Measurements from ENCODE around the gene HIKESHI. TPM values are rescaled to one million over a fixed set of nuclear protein-coding genes. Genes with fewer than 3 reads are reported as not detected.
A peak's percentile ranks its signal among the peaks of the same experiment; 100 is the strongest.

Gene HIKESHI, protein sequence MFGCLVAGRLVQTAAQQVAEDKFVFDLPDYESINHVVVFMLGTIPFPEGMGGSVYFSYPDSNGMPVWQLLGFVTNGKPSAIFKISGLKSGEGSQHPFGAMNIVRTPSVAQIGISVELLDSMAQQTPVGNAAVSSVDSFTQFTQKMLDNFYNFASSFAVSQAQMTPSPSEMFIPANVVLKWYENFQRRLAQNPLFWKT
- total RNA-seq (2016; rRNA removed; fragmentation: Illumina TruSeq; extraction: Trizol) (67.8 and 75.2 TPM in 2 replicates), polyA plus RNA-seq (2011; rRNA removed) (66.6 and 74.8 TPM in 2 replicates), polyA minus RNA-seq (2011; rRNA and poly(A)+ RNA removed; ENCODE audit: low replicate concordance) (26.6 and 64.0 TPM in 2 replicates), Bru-seq, nascent RNA (percentile 60 among the genes with signal in this experiment), BruChase-seq, experiment 1, labeled RNA remaining after a 6-hour chase (percentile 52 among the genes with signal in this experiment), BruChase-seq, experiment 2, labeled RNA remaining after a 2-hour chase (percentile 56 among the genes with signal in this experiment)
- total RNA-seq (2016; cell fraction: cytosol; rRNA removed; fragmentation: Illumina TruSeq; extraction: Trizol; ENCODE audit: low read depth) = 83.1 and 102 TPM in 2 replicates
- total RNA-seq (2016; cell fraction: insoluble cytoplasmic fraction; rRNA removed; fragmentation: Illumina TruSeq; extraction: Trizol) = 71.7 and 75.9 TPM in 2 replicates
- total RNA-seq (2016; cell fraction: membrane; rRNA removed; fragmentation: Illumina TruSeq; extraction: Trizol) = 106 TPM in 2 replicates
- total RNA-seq (2016; cell fraction: nucleus; rRNA removed; fragmentation: Illumina TruSeq; extraction: Trizol) = 29.7 and 37.3 TPM in 2 replicates
- 27.3 and 35.6 TPM in 2 replicates for polyA plus RNA-seq (2011; cell fraction: cytosol; rRNA removed)
- 47.3 and 48.8 TPM in 2 replicates for polyA plus RNA-seq (2011; cell fraction: nucleus; rRNA removed)
- polyA plus RNA-seq (2012) = 30.1 and 37.1 TPM in 2 replicates
- 86.5 and 101 TPM in 2 replicates for polyA plus RNA-seq (2016; cell fraction: cytosol; fragmentation: Illumina TruSeq; extraction: Trizol; ENCODE audit: low read depth)
- 54.2 and 61.6 TPM in 2 replicates for polyA plus RNA-seq (2016; cell fraction: insoluble cytoplasmic fraction; fragmentation: Illumina TruSeq; extraction: Trizol; ENCODE audit: low read depth)
- polyA plus RNA-seq (2016; cell fraction: membrane; fragmentation: Illumina TruSeq; extraction: Trizol; ENCODE audit: low read depth) = 78.5 and 91.4 TPM in 2 replicates
- polyA plus RNA-seq (2016; cell fraction: nucleus; fragmentation: Illumina TruSeq; extraction: Trizol; ENCODE audit: insufficient read depth, low read depth) = 57.9 and 58.2 TPM in 2 replicates
- 10.0 and 12.8 TPM in 2 replicates for polyA minus RNA-seq (2011; cell fraction: cytosol; rRNA and poly(A)+ RNA removed)
- polyA minus RNA-seq (2011; cell fraction: nucleus; rRNA and poly(A)+ RNA removed) = 19.8 and 24.1 TPM in 2 replicates
- long read RNA-seq, experiment 1, transcript HIKESHI-201 (5 exons, 1,113 nt) = major isoform, 49 of 56 reads
- long read RNA-seq, experiment 1, partial matches to known transcripts = 0 of 56 reads
- long read RNA-seq, experiment 1, other reads (novel, unspliced or antisense) = 6 of 56 reads
- long read RNA-seq, experiment 2, transcript HIKESHI-201 (5 exons, 1,113 nt) = major isoform, 58 of 79 reads
- long read RNA-seq, experiment 2, partial matches to known transcripts = 6 of 79 reads
- long read RNA-seq, experiment 2, other reads (novel, unspliced or antisense) = 13 of 79 reads

DNA sequence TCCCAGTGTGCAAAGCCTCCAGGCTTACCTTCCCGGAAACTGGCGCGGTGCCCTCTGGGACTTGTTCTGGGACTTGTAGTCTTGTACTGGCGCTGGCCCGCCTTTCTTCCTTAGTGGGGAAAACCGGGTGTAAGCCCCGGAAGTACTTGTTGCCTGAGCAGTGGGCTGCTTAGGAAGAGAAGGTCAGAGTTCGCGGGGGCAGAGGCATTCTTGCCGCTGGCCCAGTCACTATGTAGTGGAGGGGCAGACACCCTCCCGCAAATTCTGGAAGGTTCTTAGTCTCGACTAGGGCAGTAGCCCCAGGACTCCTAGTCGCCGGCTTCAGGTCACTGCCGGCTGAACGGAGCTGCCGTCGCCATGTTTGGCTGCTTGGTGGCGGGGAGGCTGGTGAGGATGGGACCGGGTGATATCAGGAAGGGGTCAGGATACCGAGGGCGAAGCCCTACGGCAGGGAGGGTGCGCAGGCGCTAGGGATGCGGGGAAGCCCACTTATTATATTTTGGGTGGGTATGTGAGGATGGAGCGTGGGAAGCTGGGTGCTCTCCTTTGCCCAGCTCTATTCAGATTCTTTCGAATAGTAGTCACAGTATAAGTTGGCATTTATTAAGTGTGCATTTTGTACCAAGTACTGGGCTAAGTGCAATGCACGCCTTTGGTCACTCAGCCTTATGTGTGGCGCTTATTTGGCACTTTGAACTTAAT lies at the start of gene HIKESHI:
Gene HIKESHI, plus strand, starts transcription at position 149 of the 702 bp plus-strand sequence. Its CDS starts 209 bp downstream, at position 358.
- peak; percentile 100 for ATAC-seq
- in situ Hi-C loops (cut with HindIII; ENCODE audit: extremely low pct_ligation_motif_present, low pct_unique_long_range_greater_than_20kb) (no loop called here), intact Hi-C loops (cut with micrococcal nuclease; ENCODE audit: unreplicated experiment) (loop anchor here (2.0 kb wide), 1 partner anchor 57 kb away; the partner anchor contains the start of gene EED)
- ChIA-PET CTCF (ENCODE audit: low intra/inter-chr PET ratio, low total read pairs) (no interaction called here), POLR2A (interaction anchor here (1.0 kb wide), 1 partner anchor 654 kb away, joined by 4 read pairs; the partner anchor contains the start of gene TMEM126A)
- FAIRE-seq = peak; percentile 76
- Histone ChIP-seq H3K27ac (ENCODE audit: extremely low read length, insufficient read depth, low read length) (peak within 1 kb of the TSS; percentile 81), H3K79me2 (ENCODE audit: insufficient read depth, low read length) (peaks cover 16% of the 10 kb centered on the region), H3K4me2 (ENCODE audit: low read depth, low read length) (peak within 1 kb of the TSS; percentile 62), H3K4me3 (replicated peaks in 1 of 3; ENCODE audit: insufficient read depth in 1 of 3, low read depth in 2 of 3, low read length in 3 of 3) (peak within 1 kb of the TSS; percentile 81 to 92 (median 89)), H3K4me1 (ENCODE audit: insufficient read depth, low read length) (peaks cover 23% of the 10 kb centered on the region), H4K20me1 (ENCODE audit: insufficient read depth, low read length) (no peaks in the 10 kb centered on the region), H2AFZ (ENCODE audit: low read length) (peak within 1 kb of the TSS; percentile 95), H3K36me3 (replicated peaks in 1 of 2; ENCODE audit: control insufficient read depth in 1 of 2, insufficient read depth in 2 of 2, low read length in 2 of 2) (no peaks in the 10 kb centered on the region), H3K9me3 (ENCODE audit: low read length) (no peaks in the 10 kb centered on the region), H3K27me3 (ENCODE audit: control insufficient read depth in 1 of 2, insufficient read depth in 2 of 2, low read length in 2 of 2) (no peaks in the 10 kb centered on the region; a peak in 1 of 5 replicates), H3K9ac (ENCODE audit: insufficient read depth, low read depth, low read length) (peak within 1 kb of the TSS; percentile 75)
- WGBS (ENCODE audit: low lambda C conversion rate) = 0% methylated on average over 21 of the region's 30 CpGs
- no TSS peak for BruUV-seq (replicated peaks)
- DNase-seq (ENCODE audit: low spot score) = peak; percentile 98
- TF ChIP-seq CHD4 (IDR thresholded peaks at IDR 0.05; ENCODE audit: borderline replicate concordance, low read length) (no peak), ZNF441 (CRISPR knock-in tag; IDR thresholded peaks at IDR 0.05; ENCODE audit: borderline replicate concordance) (no peak), PHF21A (CRISPR knock-in tag; IDR thresholded peaks at IDR 0.05) (peak; percentile 73; the same call in 1 of the 2 replicates), JUND (CRISPR knock-in tag; IDR thresholded peaks at IDR 0.05) (no peak), ZNF136 (CRISPR knock-in tag; IDR thresholded peaks at IDR 0.05; ENCODE audit: low read depth) (peak; percentile 91; the same call in 1 of the 2 replicates), SRY (CRISPR knock-in tag; IDR thresholded peaks at IDR 0.05) (no peak), ZNF777 (CRISPR knock-in tag; IDR thresholded peaks at IDR 0.05) (no peak), ZNF513 (CRISPR knock-in tag; conservative IDR thresholded peaks at IDR 0.05) (no peak), CC2D1A (CRISPR knock-in tag; IDR thresholded peaks at IDR 0.05) (no peak), ZFP37 (CRISPR knock-in tag; IDR thresholded peaks at IDR 0.05; ENCODE audit: borderline replicate concordance) (0 out of 2 replicates have a peak, but pooled peaks have one; percentile 12)

Measured in HepG2 (cell line).